HepG2 (cell line): ENCODE data around the gene ZNF277. TPM values are rescaled to one million over a fixed set of nuclear protein-coding genes. Genes with fewer than 3 reads are reported as not detected.

Experiments
- ATAC-seq: fragments of 200-7000 bp; cut with Tn5 transposase; 3 replicates; pipeline ENCODE4 v1.9.1; 2020; ENCODE audit warnings: mild to moderate bottlenecking, moderate library complexity
- BruUV-seq: library from RNA; stranded (reverse); fragments of 400-500 nt; replicated peaks from 2 replicates; lab custom pipeline; 2021; lab: Mats Ljungman, UMichigan
- CTCF ChIA-PET: fragments of 300-600 bp; formaldehyde crosslinking; extraction: SDS; loops from one replicate; lab custom pipeline; 2021; ENCODE audit warnings: low total read pairs, inconsistent platforms, low intra/inter-chr PET ratio; lab: Yijun Ruan, JAX
- POLR2A ChIA-PET: fragments of 350-600 bp; sonication (Branson Sonifier 250); formaldehyde crosslinking; loops from one replicate; lab custom pipeline; 2020; ENCODE audit warnings: antibody characterized with exemption, inconsistent platforms; lab: Yijun Ruan, JAX
- DNase-seq: peaks from one replicate; pipeline ENCODE4 v3.0.0-alpha.2; 2015; ENCODE audit warnings: low spot score
- FAIRE-seq: peaks from 3 replicates; lab custom pipeline; 2011; peaks lifted over from hg19 to GRCh38; lab: Jason Lieb, UNC
- H2AFZ ChIP-seq: one replicate; pipeline ENCODE4 v1.6.1; 2011; ENCODE audit warnings: low read length, inconsistent platforms
- H3K27ac ChIP-seq: fragments of 300-600 bp; 3 replicates; pipeline ENCODE4 v1.8.0; 2011; ENCODE audit warnings: mixed run types, mild to moderate bottlenecking, mixed read lengths, low read length, inconsistent platforms; ENCODE audit not compliant: insufficient read depth; ENCODE audit errors: extremely low read length
- H3K27me3 ChIP-seq, 2 experiments: fragments of 200-600 bp in 1 of 2; 2 replicates in 1 of 2; 3 replicates in 1 of 2; pipeline versions ENCODE4 v1.6.0 to v1.8.0; 2011; ENCODE audit warnings: low read length in 2 of 2, mild to moderate bottlenecking in 2 of 2, moderate library complexity in 2 of 2, inconsistent platforms in 1 of 2; ENCODE audit not compliant: insufficient read depth in 2 of 2, control insufficient read depth in 1 of 2
- H3K36me3 ChIP-seq, 2 experiments: fragments of 200-600 bp in 1 of 2; replicated peaks in 1 of 2; 2 replicates in 1 of 2; 3 replicates in 1 of 2; pipeline versions ENCODE4 v1.5.1 to v1.8.0; 2011; ENCODE audit warnings: low read length in 2 of 2, inconsistent platforms in 1 of 2; ENCODE audit not compliant: insufficient read depth in 2 of 2, control insufficient read depth in 1 of 2
- H3K4me1 ChIP-seq: 2 replicates; pipeline ENCODE4 v1.5.1; 2012; ENCODE audit warnings: low read length, inconsistent platforms; ENCODE audit not compliant: insufficient read depth
- H3K4me2 ChIP-seq: 2 replicates; pipeline ENCODE4 v1.6.0; 2011; ENCODE audit warnings: low read depth, low read length, inconsistent platforms
- H3K4me3 ChIP-seq, 3 experiments: fragments of 200-600 bp in 1 of 3; sonication (generic), shearing (Covaris generic) in 1 of 3; replicated peaks in 1 of 3; 2 replicates each; pipeline ENCODE4 v1.5.1; 2011 to 2016; ENCODE audit warnings: low read length in 3 of 3, inconsistent platforms in 2 of 3, low read depth in 2 of 3, mild to moderate bottlenecking in 2 of 3, control low read depth in 1 of 3, mixed read lengths in 1 of 3; ENCODE audit not compliant: insufficient read depth in 1 of 3
- H3K79me2 ChIP-seq: one replicate; pipeline ENCODE4 v1.6.1; 2011; ENCODE audit warnings: low read length, inconsistent platforms; ENCODE audit not compliant: insufficient read depth
- H3K9ac ChIP-seq: 2 replicates; pipeline ENCODE4 v1.6.0; 2011; ENCODE audit warnings: mild to moderate bottlenecking, low read depth, low read length, inconsistent platforms; ENCODE audit not compliant: insufficient read depth
- H3K9me3 ChIP-seq: 2 replicates; pipeline ENCODE4 v1.5.1; 2012; ENCODE audit warnings: mild to moderate bottlenecking, low read length
- H4K20me1 ChIP-seq: 2 replicates; pipeline ENCODE4 v1.6.0; 2011; ENCODE audit warnings: inconsistent platforms, mild to moderate bottlenecking, low read length, moderate library complexity; ENCODE audit not compliant: insufficient read depth
- ATAD3A ChIP-seq: sonication (generic); formaldehyde crosslinking; IDR thresholded peaks from 2 replicates; pipeline ENCODE4 v1.4.0; 2020; ENCODE audit warnings: missing genetic modification reagents
- ERF ChIP-seq: IDR thresholded peaks from 2 replicates; pipeline ENCODE4 v1.6.1; 2018; ENCODE audit warnings: missing biosample characterization, missing genetic modification reagents
- MED1 ChIP-seq: sonication (generic); formaldehyde crosslinking; IDR thresholded peaks from 2 replicates; pipeline ENCODE4 v1.4.0; 2020; ENCODE audit warnings: missing genetic modification reagents
- NR2F2 ChIP-seq: IDR thresholded peaks from 2 replicates; pipeline ENCODE4 v1.6.1; 2012; ENCODE audit warnings: low read depth, inconsistent platforms, borderline replicate concordance
- RELA ChIP-seq: sonication (generic); formaldehyde crosslinking; IDR thresholded peaks from 2 replicates; pipeline ENCODE4 v1.4.0; 2020; ENCODE audit warnings: missing genetic modification reagents
- TBX2 ChIP-seq: sonication (generic); formaldehyde crosslinking; IDR thresholded peaks from 2 replicates; pipeline ENCODE4 v1.5.0; 2020; ENCODE audit warnings: missing genetic modification reagents, mild to moderate bottlenecking, borderline replicate concordance
- ZNF274 ChIP-seq: sonication (generic); formaldehyde crosslinking; IDR thresholded peaks from 2 replicates; pipeline ENCODE4 v1.5.1; 2020; ENCODE audit warnings: mild to moderate bottlenecking, missing genetic modification reagents
- ZNF430 ChIP-seq: sonication (generic); formaldehyde crosslinking; IDR thresholded peaks from 2 replicates; pipeline ENCODE4 v1.9.0; 2021; ENCODE audit warnings: mild to moderate bottlenecking, missing genetic modification reagents
- ZNF7 ChIP-seq: IDR thresholded peaks from 2 replicates; pipeline ENCODE4 v1.6.1; 2016; ENCODE audit warnings: missing biosample characterization, missing genetic modification reagents
- ZNF737 ChIP-seq: sonication (generic); formaldehyde crosslinking; IDR thresholded peaks from 2 replicates; pipeline ENCODE4 v1.5.0; 2020; ENCODE audit warnings: missing genetic modification reagents, mild to moderate bottlenecking, borderline replicate concordance
- WGBS: methylation state at CpG from one replicate; pipeline ENCODE4 v1.1.6; 2017; ENCODE audit warnings: low lambda C conversion rate; 5-methylcytosine and 5-hydroxymethylcytosine counted together
- in situ Hi-C: cut with HindIII; loops from 2 replicates; pipeline ENCODE4 v1.10.0; 2017; ENCODE audit warnings: low pct_unique_long_range_greater_than_20kb; ENCODE audit not compliant: extremely low pct_ligation_motif_present
- intact Hi-C: fragments of 100-400 bp; cut with micrococcal nuclease; formaldehyde crosslinking; loops from one replicate; pipeline ENCODE4 v1.10.0; 2022; ENCODE audit not compliant: unreplicated experiment
- polyA plus RNA-seq, 8 experiments: library from polyadenylated mRNA; depleted of rRNA in 3 of 8; stranded (reverse) in 7 of 8; unstranded in 1 of 8; fragments of >200 nt; fragmentation: Illumina TruSeq in 4 of 8; extraction: Trizol in 4 of 8; gene quantifications; 2 replicates each; pipeline versions ENCODE4 v1.2.1 to v1.2.3, GENCODE V29; 2011 to 2016; ENCODE audit warnings: low read depth in 4 of 8, missing spikeins in 1 of 8, mixed read lengths in 1 of 8; ENCODE audit not compliant: insufficient read depth in 1 of 8
- total RNA-seq, 5 experiments: library from RNA; depleted of rRNA; stranded (reverse); fragments of >200 nt; fragmentation: Illumina TruSeq; extraction: Trizol; gene quantifications; 2 replicates each; pipeline ENCODE4 v1.2.3, GENCODE V29; 2016; ENCODE audit warnings: low read depth in 1 of 5
- TF ChIP-seq, protein P1 (sequence below): sonication (generic); formaldehyde crosslinking; IDR thresholded peaks from 2 replicates; pipeline ENCODE4 v1.5.0; 2020; ENCODE audit warnings: mild to moderate bottlenecking, missing genetic modification reagents, borderline replicate concordance

The ZNF277 gene
- total and polyA plus RNA-seq, 2 of the 13 experiments (the other 11 are each of a cell fraction or from before 2014, with no cell fraction given): 29.1 to 30.1 TPM

DNA sequence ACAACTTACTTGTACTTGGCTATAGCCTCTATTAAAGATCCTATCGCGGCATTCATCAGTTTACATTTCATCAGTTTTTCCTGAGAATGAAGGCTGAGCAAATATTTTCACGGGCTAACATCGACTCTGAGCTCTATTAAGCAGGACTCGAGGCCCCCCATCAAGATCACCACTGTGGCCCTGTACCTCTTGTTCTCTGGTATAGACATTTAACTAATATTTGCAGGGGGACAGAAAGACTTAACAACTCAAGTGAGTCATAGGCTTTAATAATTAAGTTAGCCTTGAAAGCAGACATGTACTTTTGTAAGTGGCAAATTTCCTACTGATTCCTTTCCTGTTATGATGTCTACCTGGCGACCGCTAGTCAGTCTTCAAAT lies 45.7 kb upstream of the ZNF277 start (continued):
- TF ChIP-seq, protein P1, sequence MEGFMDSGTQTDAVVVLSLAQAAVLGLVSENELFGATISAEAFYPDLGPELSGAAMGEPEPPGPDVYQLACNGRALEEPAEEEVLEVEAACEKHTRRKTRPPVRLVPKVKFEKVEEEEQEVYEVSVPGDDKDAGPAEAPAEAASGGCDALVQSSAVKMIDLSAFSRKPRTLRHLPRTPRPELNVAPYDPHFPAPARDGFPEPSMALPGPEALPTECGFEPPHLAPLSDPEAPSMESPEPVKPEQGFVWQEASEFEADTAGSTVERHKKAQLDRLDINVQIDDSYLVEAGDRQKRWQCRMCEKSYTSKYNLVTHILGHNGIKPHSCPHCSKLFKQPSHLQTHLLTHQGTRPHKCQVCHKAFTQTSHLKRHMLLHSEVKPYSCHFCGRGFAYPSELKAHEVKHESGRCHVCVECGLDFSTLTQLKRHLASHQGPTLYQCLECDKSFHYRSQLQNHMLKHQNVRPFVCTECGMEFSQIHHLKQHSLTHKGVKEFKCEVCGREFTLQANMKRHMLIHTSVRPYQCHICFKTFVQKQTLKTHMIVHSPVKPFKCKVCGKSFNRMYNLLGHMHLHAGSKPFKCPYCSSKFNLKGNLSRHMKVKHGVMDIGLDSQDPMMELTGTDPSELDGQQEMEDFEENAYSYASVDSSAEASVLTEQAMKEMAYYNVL (CRISPR knock-in tag): 0 out of 2 replicates have a peak, but pooled peaks have one; percentile 20
- TF ChIP-seq RELA (CRISPR knock-in tag) (no peak), ATAD3A (CRISPR knock-in tag) (no peak), ZNF7 (CRISPR knock-in tag) (no peak), ZNF430 (CRISPR knock-in tag) (no peak), NR2F2 (no peak), ZNF274 (CRISPR knock-in tag) (no peak), MED1 (CRISPR knock-in tag) (0 out of 2 replicates have a peak, but pooled peaks have one; percentile 24), ZNF737 (CRISPR knock-in tag) (no peak)

DNA sequence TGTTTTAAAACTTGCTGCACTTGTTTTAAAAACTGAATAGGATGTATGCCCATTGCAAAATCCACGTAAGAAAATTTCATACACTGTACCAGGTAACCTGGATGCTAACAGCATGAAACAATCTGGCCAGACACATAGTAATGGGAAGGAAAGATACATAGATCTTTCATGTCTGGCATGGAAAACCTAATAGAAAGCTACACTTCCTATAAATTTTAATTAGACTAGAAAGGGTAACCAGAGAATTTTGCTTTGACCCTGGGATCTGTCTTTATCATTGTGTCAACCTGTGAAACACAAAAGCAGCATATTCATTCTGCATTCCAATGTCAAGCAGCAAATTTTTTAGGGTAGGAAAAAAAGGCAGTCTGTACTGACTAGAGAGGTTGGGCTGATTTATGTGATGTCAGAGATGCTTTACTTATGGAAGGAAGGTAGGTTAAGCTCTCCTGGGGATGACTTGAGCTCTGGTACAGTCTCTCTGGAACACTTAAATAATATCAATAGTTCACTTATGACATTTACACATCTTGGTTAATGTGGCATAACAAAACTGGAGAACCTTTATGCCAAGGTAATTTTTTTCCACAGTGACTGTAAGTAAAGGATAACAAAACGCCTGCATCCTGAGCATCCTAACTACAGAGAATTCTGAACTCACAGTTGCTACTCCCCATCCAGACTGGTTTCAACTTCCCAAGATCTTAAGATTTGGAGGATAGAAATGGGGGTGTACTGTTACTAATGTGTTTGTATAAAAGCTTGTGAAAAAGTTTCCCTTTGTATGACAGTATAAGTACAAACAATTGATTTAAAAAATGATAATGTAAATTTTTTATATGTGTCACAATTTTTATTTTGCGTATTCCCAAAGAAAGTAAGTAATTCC lies 45.0 kb upstream of the ZNF277 start:
- H4K20me1 ChIP-seq: peaks cover 40% of the 10 kb centered on the region
- intact Hi-C loops: loop anchor here (2.0 kb wide), 1 partner anchor 45 kb away; the partner anchor contains the start of genes DOCK4 and ZNF277
- H3K4me2 ChIP-seq: peak overlapping the region; percentile 76
- H3K4me3 ChIP-seq: peak overlapping the region in 2 of 3 experiments; percentile 12 to 37; a peak in 2 of 6 replicates
- in situ Hi-C loops: no loop called here
- DNase-seq: peak; percentile 30
- H3K36me3 ChIP-seq: no peaks in the 10 kb centered on the region
- H3K79me2 ChIP-seq: peaks cover 16% of the 10 kb centered on the region
- TF ChIP-seq ERF (CRISPR knock-in tag) (0 out of 2 replicates have a peak, but pooled peaks have one; percentile 9), TBX2 (no peak)
- ChIA-PET POLR2A (interaction anchor here (0.9 to 1.4 kb wide), 4 partner anchors 21 to 45 kb away, joined by 3 to 4 read pairs (median 4); partner anchors contain the start of gene ZNF277), CTCF (no interaction called here)
- no peaks in the 10 kb centered on the region for H3K9me3 ChIP-seq
- FAIRE-seq: no peak
- H3K9ac ChIP-seq: no peak overlapping the region
- H2AFZ ChIP-seq: no peak overlapping the region
- no TSS peak for BruUV-seq
- 0 out of 3 replicates have a peak, but pooled peaks have one; percentile 4 for ATAC-seq
- peak overlapping the region; percentile 36 for H3K27ac ChIP-seq
- peaks cover 43% of the 10 kb centered on the region for H3K4me1 ChIP-seq
- no peaks in the 10 kb centered on the region for H3K27me3 ChIP-seq
- 47% methylated on average over 3 of the region's 3 CpGs for WGBS
